IMR-90 (cell line): ENCODE data around the gene ERC2. TPM values are rescaled to one million over a fixed set of nuclear protein-coding genes. Genes with fewer than 3 reads are reported as not detected.

ENCODE experiments used
- ATAC-seq: fragments of 200-7000 bp; cut with Tn5 transposase; 2 replicates; pipeline ENCODE4 v1.9.1; 2020; ENCODE audit warnings: low read depth, mild to moderate bottlenecking, moderate library complexity
- BruUV-seq: library from RNA; stranded (reverse); fragments of 400-500 nt; replicated peaks from 2 replicates; lab custom pipeline; 2021; lab: Mats Ljungman, UMichigan
- CTCF ChIA-PET: fragments of 300-600 bp; formaldehyde crosslinking; extraction: SDS; loops from one replicate; lab custom pipeline; 2021; ENCODE audit warnings: antibody characterized with exemption; lab: Yijun Ruan, JAX
- POLR2A ChIA-PET: fragments of 300-600 bp; sonication (Branson Sonifier 250); formaldehyde crosslinking; loops from one replicate; lab custom pipeline; 2022; ENCODE audit warnings: antibody characterized with exemption; ENCODE audit not compliant: unreplicated experiment; lab: Charles Lee
- DNase-seq: peaks from one replicate; pipeline ENCODE4 v3.0.0; 2013
- H2AFZ ChIP-seq: replicated peaks from 2 replicates; pipeline ENCODE3; 2013; ENCODE audit warnings: low read length, mild to moderate bottlenecking; ENCODE audit not compliant: poor library complexity
- H2AK5ac ChIP-seq: 2 replicates; pipeline ENCODE4 v1.6.1; 2013; ENCODE audit warnings: low read depth, low read length, inconsistent platforms
- H2AK9ac ChIP-seq: replicated peaks from 2 replicates; pipeline ENCODE3; 2013; ENCODE audit warnings: mild to moderate bottlenecking, low read depth, low read length, moderate library complexity; ENCODE audit not compliant: poor library complexity
- H2BK120ac ChIP-seq: 2 replicates; pipeline ENCODE4 v1.6.1; 2013; ENCODE audit warnings: low read depth, low read length, inconsistent platforms
- H2BK15ac ChIP-seq: 3 replicates; pipeline ENCODE4 v1.6.1; 2013; ENCODE audit warnings: low read depth, low read length, inconsistent platforms
- H2BK20ac ChIP-seq: 2 replicates; pipeline ENCODE4 v1.6.1; 2013; ENCODE audit warnings: low read depth, mild to moderate bottlenecking, inconsistent platforms, low read length, moderate library complexity
- H2BK5ac ChIP-seq: 2 replicates; pipeline ENCODE4 v1.6.1; 2013; ENCODE audit warnings: mild to moderate bottlenecking, low read depth, low read length, inconsistent platforms; ENCODE audit not compliant: poor library complexity, severe bottlenecking
- H3K14ac ChIP-seq: replicated peaks from 2 replicates; pipeline ENCODE4 v1.6.1; 2013; ENCODE audit warnings: low read depth, low read length, inconsistent platforms
- H3K18ac ChIP-seq: 2 replicates; pipeline ENCODE4 v1.6.1; 2013; ENCODE audit warnings: low read depth, low read length, control low read depth
- H3K23ac ChIP-seq: 2 replicates; pipeline ENCODE4 v1.6.1; 2013; ENCODE audit warnings: low read depth, low read length, inconsistent platforms
- H3K27ac ChIP-seq: 2 replicates; pipeline ENCODE4 v1.5.1; 2013; ENCODE audit warnings: mild to moderate bottlenecking, control low read depth, low read length; ENCODE audit not compliant: insufficient read depth
- H3K27me3 ChIP-seq: 2 replicates; pipeline ENCODE4 v1.6.1; 2013; ENCODE audit warnings: low read length; ENCODE audit not compliant: control insufficient read depth, insufficient read depth
- H3K36me3 ChIP-seq: 2 replicates; pipeline ENCODE4 v1.6.1; 2013; ENCODE audit warnings: low read length, mixed read lengths; ENCODE audit not compliant: control insufficient read depth, insufficient read depth
- H3K4ac ChIP-seq: 2 replicates; pipeline ENCODE4 v1.6.1; 2013; ENCODE audit warnings: low read depth, low read length, inconsistent platforms
- H3K4me1 ChIP-seq: 2 replicates; pipeline ENCODE4 v1.6.1; 2013; ENCODE audit warnings: low read length, mixed read lengths; ENCODE audit not compliant: control insufficient read depth, insufficient read depth
- H3K4me2 ChIP-seq: 2 replicates; pipeline ENCODE4 v1.6.1; 2013; ENCODE audit warnings: low read depth, mild to moderate bottlenecking, control low read depth, low read length, moderate library complexity
- H3K4me3 ChIP-seq: 2 replicates; pipeline ENCODE4 v1.5.1; 2013; ENCODE audit warnings: low read depth, mild to moderate bottlenecking, control low read depth, low read length, moderate library complexity; ENCODE audit not compliant: insufficient read depth
- H3K56ac ChIP-seq: 2 replicates; pipeline ENCODE4 v1.6.1; 2013; ENCODE audit warnings: low read length, inconsistent platforms; ENCODE audit not compliant: insufficient read depth; ENCODE audit errors: extremely low read depth
- H3K79me1 ChIP-seq, 2 experiments: 2 replicates each; pipeline ENCODE4 v1.6.1; 2013; ENCODE audit warnings: low read length in 2 of 2, inconsistent platforms in 1 of 2, low read depth in 1 of 2
- H3K9ac ChIP-seq: 2 replicates; pipeline ENCODE4 v1.6.1; 2013; ENCODE audit warnings: low read depth, low read length, control low read depth
- H3K9me1 ChIP-seq: 2 replicates; pipeline ENCODE4 v1.6.1; 2013; ENCODE audit warnings: low read length, inconsistent platforms; ENCODE audit not compliant: insufficient read depth
- H3K9me3 ChIP-seq: 2 replicates; pipeline ENCODE4 v1.6.1; 2013; ENCODE audit warnings: low read length; ENCODE audit not compliant: control insufficient read depth, insufficient read depth
- H4K20me1 ChIP-seq: 2 replicates; pipeline ENCODE4 v1.6.1; 2013; ENCODE audit warnings: low read length, inconsistent platforms; ENCODE audit not compliant: insufficient read depth
- H4K5ac ChIP-seq: 2 replicates; pipeline ENCODE4 v1.6.1; 2013; ENCODE audit warnings: mild to moderate bottlenecking, low read depth, low read length, control low read depth
- H4K8ac ChIP-seq, 2 experiments: 2 replicates each; pipeline ENCODE4 v1.6.1; 2013; ENCODE audit warnings: low read depth in 2 of 2, low read length in 2 of 2, control low read depth in 1 of 2, inconsistent platforms in 1 of 2
- H4K91ac ChIP-seq: 2 replicates; pipeline ENCODE4 v1.6.1; 2013; ENCODE audit warnings: low read depth, low read length, inconsistent platforms; ENCODE audit not compliant: insufficient read depth
- BHLHE40 ChIP-seq: fragments of 150-350 bp; IDR thresholded peaks from 2 replicates; pipeline ENCODE4 v1.6.1; 2016; ENCODE audit warnings: mild to moderate bottlenecking, low read depth, low read length
- CEBPB ChIP-seq: IDR thresholded peaks from 2 replicates; pipeline ENCODE4 v1.6.1; 2012; ENCODE audit warnings: low read depth, low read length, improper control_type of control experiment
- CHD1 ChIP-seq: IDR thresholded peaks from 2 replicates; pipeline ENCODE4 v1.6.1; 2012; ENCODE audit warnings: low read depth, low read length, improper control_type of control experiment
- FOS ChIP-seq: fragments of 150-350 bp; IDR thresholded peaks from 2 replicates; pipeline ENCODE4 v1.6.1; 2016; ENCODE audit warnings: low read depth, low read length
- MAFK ChIP-seq: IDR thresholded peaks from 2 replicates; pipeline ENCODE4 v1.6.1; 2012; ENCODE audit warnings: low read depth, low read length, improper control_type of control experiment
- MAZ ChIP-seq: IDR thresholded peaks from 2 replicates; pipeline ENCODE4 v1.6.1; 2012; ENCODE audit warnings: low read depth, mild to moderate bottlenecking, low read length, improper control_type of control experiment, moderate library complexity, borderline replicate concordance
- MXI1 ChIP-seq: IDR thresholded peaks from 2 replicates; pipeline ENCODE4 v1.6.1; 2012; ENCODE audit warnings: low read depth, mild to moderate bottlenecking, low read length, moderate library complexity, borderline replicate concordance
- NFE2L2 ChIP-seq: fragments of 150-350 bp; IDR thresholded peaks from 2 replicates; pipeline ENCODE4 v1.6.1; 2016; ENCODE audit warnings: low read depth, mild to moderate bottlenecking, low read length
- POLR2A ChIP-seq: IDR thresholded peaks from 2 replicates; pipeline ENCODE4 v1.6.1; 2012; ENCODE audit warnings: mild to moderate bottlenecking, low read depth, low read length
- RAD21 ChIP-seq: IDR thresholded peaks from 2 replicates; pipeline ENCODE4 v1.6.1; 2012; ENCODE audit warnings: low read length, improper control_type of control experiment
- RCOR1 ChIP-seq: IDR thresholded peaks from 2 replicates; pipeline ENCODE4 v1.6.1; 2012; ENCODE audit warnings: mild to moderate bottlenecking, low read length, improper control_type of control experiment; ENCODE audit not compliant: insufficient replicate concordance
- RFX5 ChIP-seq: IDR thresholded peaks from 2 replicates; pipeline ENCODE4 v1.8.0; 2012; ENCODE audit warnings: low read depth, mild to moderate bottlenecking, low read length, moderate library complexity
- SMC3 ChIP-seq: fragments of 150-350 bp; IDR thresholded peaks from 2 replicates; pipeline ENCODE4 v1.6.1; 2016; ENCODE audit warnings: low read depth, mild to moderate bottlenecking, antibody characterized with exemption, low read length, moderate library complexity
- WGBS, 2 experiments: methylation state at CpG; one replicate each; pipeline versions ENCODE4 v1.1.5 to v1.1.7; 2013; ENCODE audit warnings: missing lambda C conversion rate in 2 of 2; ENCODE audit not compliant: insufficient read length in 1 of 2; ENCODE audit errors: extremely low coverage in 2 of 2; 5-methylcytosine and 5-hydroxymethylcytosine counted together
- dilution Hi-C: fragments of 300-500 bp; cut with HindIII; formaldehyde crosslinking; loops from one replicate; pipeline ENCODE4 v1.14.3; 2018; ENCODE audit warnings: low sequenced_read_pairs; ENCODE audit not compliant: unreplicated experiment
- in situ Hi-C: fragments of 300-500 bp; cut with MboI; formaldehyde crosslinking; loops from 3 replicates; pipeline ENCODE4 v1.14.3; 2019; ENCODE audit warnings: low sequenced_read_pairs, inconsistent platforms, mixed read lengths
- intact Hi-C: fragments of 100-400 bp; cut with micrococcal nuclease; formaldehyde crosslinking; loops from 2 replicates; pipeline ENCODE4 v1.10.0; 2022
- polyA plus RNA-seq, 3 experiments: library from polyadenylated mRNA; depleted of rRNA; stranded (reverse); fragments of >200 nt; gene quantifications; 2 replicates each; pipeline ENCODE4 v1.2.3, GENCODE V29; 2012; ENCODE audit warnings: low replicate concordance in 1 of 3
- total RNA-seq: library from RNA; depleted of rRNA; stranded (reverse); fragments of >200 nt; gene quantifications from 2 replicates; pipeline ENCODE4 v1.2.3, GENCODE V29; 2012
- TF ChIP-seq, protein P1 (sequence below): conservative IDR thresholded peaks from 2 replicates; pipeline ENCODE4 v1.5.1; 2012; ENCODE audit warnings: mild to moderate bottlenecking, low read depth, low read length, improper control_type of control experiment
- TF ChIP-seq, protein P2 (sequence below): fragments of 150-350 bp; IDR thresholded peaks from 2 replicates; pipeline ENCODE4 v1.6.1; 2017; ENCODE audit warnings: mild to moderate bottlenecking, antibody characterized with exemption, low read length, low read depth
- TF ChIP-seq, protein P3 (sequence below): fragments of 150-350 bp; IDR thresholded peaks from 2 replicates; pipeline ENCODE4 v1.6.1; 2016; ENCODE audit warnings: low read depth, mild to moderate bottlenecking, low read length, moderate library complexity, borderline replicate concordance

ERC2 gene
- total and polyA plus RNA-seq, 2 of the 4 experiments (the other 2 are of a cell fraction): 0.17 to 0.18 TPM

DNA sequence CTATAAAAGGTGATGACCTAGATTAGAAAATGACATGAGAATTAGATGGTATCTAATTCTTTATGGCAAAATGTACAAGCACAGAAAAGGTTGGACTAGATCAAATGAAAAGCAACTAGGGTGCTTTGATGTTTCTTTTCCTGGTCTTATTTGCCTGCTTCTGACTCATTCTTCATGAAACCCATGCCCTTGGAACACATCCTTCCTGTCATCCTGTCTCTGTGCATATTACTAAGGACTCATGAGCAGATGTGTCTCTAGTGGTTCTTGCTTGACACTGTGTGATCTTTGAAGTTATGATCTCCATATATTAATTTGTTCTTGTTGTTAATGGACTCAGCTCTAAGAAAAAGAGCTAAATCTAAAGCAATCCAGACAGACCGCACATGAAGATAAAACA, 314.0 kb downstream of the ERC2 start:
- Histone ChIP-seq H3K56ac (no peak overlapping the region), H2BK15ac (no peak overlapping the region), H2BK120ac (no peak overlapping the region), H3K14ac (no peak overlapping the region), H4K20me1 (no peaks in the 10 kb centered on the region), H3K27me3 (no peaks in the 10 kb centered on the region), H2BK20ac (no peak overlapping the region), H2AK9ac (no peak overlapping the region), H3K4me2 (no peak overlapping the region), H3K36me3 (no peaks in the 10 kb centered on the region), H2AFZ (no peak overlapping the region), H2AK5ac (no peak overlapping the region), H3K18ac (no peak overlapping the region), H3K4ac (no peak overlapping the region), H3K9ac (no peak overlapping the region), H4K8ac (no peak overlapping the region), H4K91ac (no peak overlapping the region), H3K9me1 (no peaks in the 10 kb centered on the region), H3K4me3 (no peak overlapping the region), H4K5ac (no peak overlapping the region), H2BK5ac (no peak overlapping the region), H3K79me1 (no peaks in the 10 kb centered on the region), H3K4me1 (no peaks in the 10 kb centered on the region), H3K27ac (no peak overlapping the region), H3K23ac (no peak overlapping the region), H3K9me3 (no peaks in the 10 kb centered on the region)
- no CpG with 5 or more reads among the region's 1 CpG for WGBS, 2 experiments
- in situ Hi-C loops: no loop called here
- TF ChIP-seq, protein P1, sequence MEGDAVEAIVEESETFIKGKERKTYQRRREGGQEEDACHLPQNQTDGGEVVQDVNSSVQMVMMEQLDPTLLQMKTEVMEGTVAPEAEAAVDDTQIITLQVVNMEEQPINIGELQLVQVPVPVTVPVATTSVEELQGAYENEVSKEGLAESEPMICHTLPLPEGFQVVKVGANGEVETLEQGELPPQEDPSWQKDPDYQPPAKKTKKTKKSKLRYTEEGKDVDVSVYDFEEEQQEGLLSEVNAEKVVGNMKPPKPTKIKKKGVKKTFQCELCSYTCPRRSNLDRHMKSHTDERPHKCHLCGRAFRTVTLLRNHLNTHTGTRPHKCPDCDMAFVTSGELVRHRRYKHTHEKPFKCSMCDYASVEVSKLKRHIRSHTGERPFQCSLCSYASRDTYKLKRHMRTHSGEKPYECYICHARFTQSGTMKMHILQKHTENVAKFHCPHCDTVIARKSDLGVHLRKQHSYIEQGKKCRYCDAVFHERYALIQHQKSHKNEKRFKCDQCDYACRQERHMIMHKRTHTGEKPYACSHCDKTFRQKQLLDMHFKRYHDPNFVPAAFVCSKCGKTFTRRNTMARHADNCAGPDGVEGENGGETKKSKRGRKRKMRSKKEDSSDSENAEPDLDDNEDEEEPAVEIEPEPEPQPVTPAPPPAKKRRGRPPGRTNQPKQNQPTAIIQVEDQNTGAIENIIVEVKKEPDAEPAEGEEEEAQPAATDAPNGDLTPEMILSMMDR: no peak
- TF ChIP-seq RAD21: no peak
- TF ChIP-seq, protein P2, sequence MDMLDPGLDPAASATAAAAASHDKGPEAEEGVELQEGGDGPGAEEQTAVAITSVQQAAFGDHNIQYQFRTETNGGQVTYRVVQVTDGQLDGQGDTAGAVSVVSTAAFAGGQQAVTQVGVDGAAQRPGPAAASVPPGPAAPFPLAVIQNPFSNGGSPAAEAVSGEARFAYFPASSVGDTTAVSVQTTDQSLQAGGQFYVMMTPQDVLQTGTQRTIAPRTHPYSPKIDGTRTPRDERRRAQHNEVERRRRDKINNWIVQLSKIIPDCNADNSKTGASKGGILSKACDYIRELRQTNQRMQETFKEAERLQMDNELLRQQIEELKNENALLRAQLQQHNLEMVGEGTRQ: no peak
- no peak for TF ChIP-seq CEBPB
- TF ChIP-seq POLR2A: no peak
- TF ChIP-seq BHLHE40: no peak
- TF ChIP-seq MAZ: no peak
- no peak for TF ChIP-seq RCOR1
- TF ChIP-seq, protein P3, sequence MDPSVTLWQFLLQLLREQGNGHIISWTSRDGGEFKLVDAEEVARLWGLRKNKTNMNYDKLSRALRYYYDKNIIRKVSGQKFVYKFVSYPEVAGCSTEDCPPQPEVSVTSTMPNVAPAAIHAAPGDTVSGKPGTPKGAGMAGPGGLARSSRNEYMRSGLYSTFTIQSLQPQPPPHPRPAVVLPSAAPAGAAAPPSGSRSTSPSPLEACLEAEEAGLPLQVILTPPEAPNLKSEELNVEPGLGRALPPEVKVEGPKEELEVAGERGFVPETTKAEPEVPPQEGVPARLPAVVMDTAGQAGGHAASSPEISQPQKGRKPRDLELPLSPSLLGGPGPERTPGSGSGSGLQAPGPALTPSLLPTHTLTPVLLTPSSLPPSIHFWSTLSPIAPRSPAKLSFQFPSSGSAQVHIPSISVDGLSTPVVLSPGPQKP: no peak
- TF ChIP-seq CHD1: no peak
- no peak for TF ChIP-seq MAFK
- TF ChIP-seq RFX5: no peak
- TF ChIP-seq NFE2L2: no peak
- no peak for TF ChIP-seq SMC3
- no peak for TF ChIP-seq FOS
- TF ChIP-seq MXI1: no peak
- BruUV-seq: no TSS peak
- no peak for ATAC-seq
- ChIA-PET CTCF (no interaction called here), POLR2A (no interaction called here)
- intact Hi-C loops: no loop called here
- dilution Hi-C loops: no loop called here
- DNase-seq: no peak
